NCI-H524 (cell line): ENCODE measurements around the gene HDAC4.

Experiments
- DNase-seq, 2 experiments: peaks; one replicate each; lab custom pipeline; 2025; lab: John Stamatoyannopoulos, UW

Gene HDAC4

DNA sequence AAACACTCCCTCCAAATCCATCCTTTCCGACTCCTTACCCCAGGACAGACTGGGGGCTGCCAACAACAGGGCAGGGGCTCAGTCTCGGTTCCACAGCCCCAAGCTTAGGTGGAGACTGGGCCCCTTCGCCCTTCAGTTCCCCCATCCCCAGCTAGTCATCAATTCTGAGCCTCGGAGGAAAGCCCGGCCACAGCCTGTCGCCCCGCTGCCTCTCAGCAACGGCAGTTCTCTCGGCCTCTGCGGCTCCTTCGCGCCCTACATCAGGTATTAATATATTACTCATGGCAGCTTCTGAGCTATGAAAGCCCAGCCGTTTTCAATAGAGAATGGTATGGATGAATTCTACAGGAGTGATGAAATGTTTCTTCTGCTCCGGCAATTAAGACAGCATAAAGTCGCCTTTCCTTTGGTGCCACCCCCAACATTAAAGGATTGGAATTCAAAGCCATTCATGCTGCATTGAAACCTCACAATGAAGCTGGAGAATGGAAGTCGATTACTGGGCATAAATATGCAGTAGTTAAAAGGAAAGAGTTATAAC, 2.8 kb downstream of the HDAC4 start:
- no peak for DNase-seq

- peak in 1 of 2 experiments; percentile 6 for DNase-seq
Observed at GRCh38 chr2:239396881-239397681, 3.7 kb downstream of the HDAC4 start.

- no peak for DNase-seq
Observed at GRCh38 chr2:239395524-239395923, 5.3 kb downstream of the HDAC4 start.

DNA sequence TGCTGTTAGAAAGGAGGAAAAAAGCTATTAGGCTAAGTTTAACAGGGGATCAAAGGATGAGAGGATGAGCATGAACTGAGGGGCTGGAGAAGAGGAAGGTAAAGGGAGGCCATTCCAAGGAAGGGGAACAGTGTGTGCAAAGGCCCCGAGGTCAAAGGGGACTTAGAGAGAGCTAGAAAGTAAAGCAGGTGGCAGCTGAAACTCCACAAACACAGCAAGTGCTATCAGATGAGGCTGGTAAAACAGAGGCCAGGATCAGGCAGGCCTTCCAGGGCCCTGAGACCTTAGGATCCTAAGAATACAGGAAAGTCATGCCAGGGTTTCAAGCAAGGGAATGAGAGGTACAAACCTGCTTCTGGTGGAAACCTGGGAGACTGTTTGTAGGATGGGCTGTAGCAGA, 5.8 kb downstream of the HDAC4 start:
- DNase-seq: no peak

GRCh38 chr2:239394346-239394945, 6.4 kb downstream of the HDAC4 start:
- no peak for DNase-seq

- no peak for DNase-seq
Observed at GRCh38 chr2:239393941-239394340, 6.9 kb downstream of the HDAC4 start.

DNA sequence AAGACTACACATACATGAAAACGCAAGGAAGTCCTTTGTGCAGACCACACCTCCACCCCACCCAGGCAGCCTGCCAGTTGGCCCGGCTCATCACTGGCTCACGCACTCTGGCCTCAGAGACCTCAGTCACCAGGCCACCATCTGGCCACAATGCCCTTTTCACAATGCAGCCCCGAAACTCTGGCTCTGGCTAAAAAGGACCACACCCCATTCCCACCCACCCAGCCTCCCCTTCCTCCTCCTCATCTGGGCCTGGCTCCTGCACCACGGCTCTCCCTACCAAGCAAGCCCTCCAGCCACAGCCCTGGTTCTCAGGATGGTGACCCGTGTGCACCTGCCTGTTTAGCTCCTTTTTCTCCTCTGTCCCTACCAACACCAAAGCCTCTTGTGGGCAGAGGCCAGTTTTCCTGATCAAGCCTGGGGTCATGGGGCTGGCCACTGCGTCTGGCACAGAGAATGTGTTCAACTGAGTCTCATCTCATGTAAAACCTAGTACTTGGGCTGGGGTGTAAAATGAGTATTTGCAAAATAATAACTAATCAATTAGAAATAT, 7.4 kb downstream of the HDAC4 start:
- DNase-seq: no peak

DNA sequence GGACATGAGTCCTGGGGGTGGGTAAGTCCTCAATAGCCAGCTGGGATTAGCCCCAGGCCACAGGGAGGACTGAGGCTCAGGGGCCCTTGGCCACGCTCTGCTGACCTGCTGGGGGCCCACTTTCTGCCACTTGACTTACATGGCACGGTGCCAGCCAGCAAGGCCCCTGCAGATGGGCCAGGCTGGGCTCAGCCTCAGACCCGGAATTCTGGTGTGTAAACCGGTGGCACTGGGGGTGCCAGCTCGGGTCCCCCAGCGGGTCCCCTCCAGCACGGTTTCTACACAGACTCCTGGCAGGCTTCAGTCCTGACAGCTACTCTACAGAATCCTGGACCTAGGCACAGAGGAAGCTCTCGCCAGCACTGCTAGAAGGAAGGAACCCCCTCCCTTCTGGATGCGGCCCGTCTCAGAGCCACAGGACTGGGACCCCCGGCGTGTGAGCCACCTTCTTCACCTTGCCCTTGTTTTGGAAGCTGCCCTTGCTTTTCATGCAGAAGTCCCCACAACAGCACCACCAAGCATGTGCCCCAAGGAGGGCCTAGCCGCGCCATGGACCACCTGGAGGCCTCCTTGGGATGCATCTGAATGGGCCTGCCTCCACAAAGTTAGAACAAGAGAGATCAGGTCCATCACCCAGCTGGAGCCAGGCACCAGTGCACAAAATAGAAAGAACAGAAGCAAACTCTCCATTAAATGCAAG, 8.0 kb downstream of the HDAC4 start:
- peak in 1 of 2 experiments; percentile 7 for DNase-seq

GRCh38 chr2:239392072-239392357, 8.8 kb downstream of the HDAC4 start:
- DNase-seq: no peak

- no peak for DNase-seq
Observed at GRCh38 chr2:239391286-239392071, 9.3 kb downstream of the HDAC4 start.

- DNase-seq: no peak
Observed at GRCh38 chr2:239390546-239391285, 10.1 kb downstream of the HDAC4 start.

GRCh38 chr2:239389414-239390329, 11.1 kb downstream of the HDAC4 start:
- DNase-seq: no peak

DNA sequence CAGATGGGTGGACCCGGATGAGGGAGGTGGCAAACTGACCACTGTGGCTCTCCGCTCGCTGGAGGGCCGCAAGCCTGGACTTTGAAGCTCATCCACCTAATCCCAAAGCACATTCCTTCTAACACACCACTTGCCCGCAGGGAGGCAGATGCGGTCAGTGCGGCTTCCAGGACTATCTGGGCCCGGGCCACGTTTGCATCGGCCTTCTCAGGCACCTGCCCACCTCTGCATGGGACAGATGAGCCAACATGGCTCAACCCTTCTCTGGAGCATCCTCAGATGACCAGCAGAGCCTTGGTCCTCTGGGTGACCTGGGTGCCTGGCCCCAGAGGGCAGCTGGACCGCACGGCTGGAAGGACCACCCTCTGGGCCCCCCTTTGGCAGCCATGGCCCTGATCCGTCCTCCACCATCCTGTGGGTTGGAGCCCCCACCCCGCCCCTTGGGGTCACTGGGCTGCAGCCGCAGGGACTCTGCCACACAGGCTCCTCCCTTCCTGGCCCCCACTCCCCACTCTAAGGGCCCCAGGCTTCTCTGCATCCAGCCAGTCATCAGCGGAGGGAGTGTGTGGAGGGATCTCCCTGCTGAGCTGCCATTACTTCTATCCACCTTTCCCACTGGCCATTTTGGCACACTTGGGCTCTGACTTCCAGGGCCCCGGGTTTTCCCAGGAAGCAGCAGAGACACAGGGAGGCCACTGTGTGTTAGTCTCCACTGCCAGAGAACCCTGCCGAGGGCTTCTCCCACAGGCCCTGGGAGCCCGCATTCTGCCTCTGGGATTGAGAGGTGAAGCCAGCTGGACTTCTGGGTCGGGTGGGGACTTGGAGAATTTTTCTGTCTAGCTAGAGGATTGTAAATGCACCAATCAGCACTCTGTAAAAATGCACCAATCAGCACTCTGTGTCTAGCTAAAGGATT, 12.3 kb downstream of the HDAC4 start:
- no peak for DNase-seq

GRCh38 chr2:239387811-239388210, 13.0 kb downstream of the HDAC4 start:
- no peak for DNase-seq

DNA sequence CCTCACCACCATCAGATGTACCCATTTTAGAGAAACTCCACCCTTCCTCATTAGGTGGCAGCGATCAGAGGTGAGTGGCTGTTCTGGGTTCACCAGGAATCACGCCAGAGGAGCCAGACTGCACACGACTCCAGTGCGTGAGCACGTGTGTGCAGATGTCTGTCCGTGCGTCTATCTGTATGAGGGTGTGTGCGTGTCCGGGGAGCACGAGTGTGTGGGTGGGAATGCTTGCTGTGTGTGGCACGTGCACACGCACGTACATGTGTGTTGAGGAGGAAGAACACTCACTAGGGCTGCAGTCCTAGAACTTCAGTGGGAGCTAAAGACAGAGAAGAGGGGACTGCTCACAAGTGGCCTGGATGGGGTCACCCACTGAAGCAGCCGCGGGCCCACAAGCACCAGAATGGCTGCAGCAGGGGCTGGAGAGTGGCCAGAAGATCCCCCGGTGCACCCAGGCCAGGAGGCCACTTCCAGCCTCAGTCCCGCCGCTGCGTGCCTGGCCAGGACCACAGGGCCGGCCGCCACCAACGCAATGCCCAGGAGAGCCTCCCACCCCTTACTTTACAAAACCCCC, 13.9 kb downstream of the HDAC4 start:
- DNase-seq: no peak

DNA sequence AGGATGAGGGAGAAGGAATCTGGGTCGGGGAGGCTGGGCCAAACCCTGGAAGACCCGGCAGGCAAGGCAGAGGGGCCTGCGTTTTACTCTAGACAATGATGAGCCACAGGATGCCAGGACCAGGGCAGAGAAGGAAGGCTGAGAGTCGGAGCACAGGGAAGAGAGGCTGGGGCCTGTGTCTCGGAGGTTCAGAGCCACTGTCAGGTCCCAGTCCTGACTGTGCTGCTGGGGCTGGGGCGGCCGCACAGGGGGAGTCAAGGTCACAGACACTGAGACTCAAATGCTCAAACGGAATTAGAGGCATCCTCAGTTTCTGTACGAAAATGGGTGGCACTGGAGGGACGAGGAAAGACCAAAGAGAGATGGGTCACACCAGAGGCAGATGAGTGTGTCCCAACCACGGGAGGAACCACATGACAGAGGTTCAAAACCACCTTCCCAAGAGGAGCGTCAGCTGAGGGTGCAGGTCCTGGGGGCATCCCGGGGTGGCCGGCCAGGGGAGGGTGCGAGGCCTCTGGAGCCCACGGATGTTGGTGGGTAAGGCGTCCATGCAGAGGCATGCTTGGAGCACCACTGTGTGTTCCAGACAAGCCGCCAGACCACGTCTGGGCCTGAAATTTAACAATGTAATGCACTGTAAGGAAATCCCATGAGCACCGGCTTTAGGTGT, 14.7 kb downstream of the HDAC4 start:
- DNase-seq: no peak

GRCh38 chr2:239385096-239386000, 15.5 kb downstream of the HDAC4 start:
- no peak for DNase-seq
